GM21447 (cell line): ENCODE data around the gene RBMS3.
"Not testable (repeated sequence)": the region's sequence is repeated elsewhere in the genome, so short reads cannot be mapped to it uniquely, and the experiment has no call there.

Experiments used
- ATAC-seq: cut with Tn5 transposase; IDR thresholded peaks from one replicate; pipeline ENCODE4 v1.9.1; 2021; ENCODE audit not compliant: unreplicated experiment

Gene RBMS3

GRCh38 chr3:29280404-29281093 lies at the start of gene RBMS3:
Gene RBMS3, plus strand, starts transcription at chr3:29281071.
- ATAC-seq, result peak; percentile 36

- ATAC-seq, result not testable (repeated sequence)
Observed at GRCh38 chr3:29233126-29233525, 47.7 kb upstream of the RBMS3 start.

- ATAC-seq, result no peak
Observed at GRCh38 chr3:29236146-29236840, 44.6 kb upstream of the RBMS3 start.

DNA sequence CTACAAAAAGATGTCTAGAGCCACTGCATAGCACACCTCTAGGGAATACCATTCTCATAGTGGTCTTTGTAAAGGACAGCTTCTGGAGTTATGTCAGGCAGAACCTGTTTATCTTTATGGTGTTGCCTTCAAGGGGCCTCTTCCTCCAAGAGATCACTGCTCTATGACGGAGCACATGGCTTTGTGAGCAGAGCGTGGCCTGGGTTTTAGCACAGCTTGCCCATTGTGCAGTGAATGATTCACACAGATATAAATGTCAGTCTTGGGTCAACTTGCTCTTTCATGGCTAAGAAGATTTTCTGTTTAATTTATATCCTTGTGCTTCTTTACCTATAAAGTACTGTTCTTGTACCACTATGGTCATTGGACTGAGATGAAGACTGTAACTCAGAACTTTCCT lies 41.5 kb upstream of the RBMS3 start:
- no peak for ATAC-seq

- no peak for ATAC-seq
Observed at GRCh38 chr3:29240248-29240647, 40.6 kb upstream of the RBMS3 start.

- no peak for ATAC-seq
Observed at GRCh38 chr3:29240887-29241286, 40.0 kb upstream of the RBMS3 start.

GRCh38 chr3:29241855-29242254 lies 39.0 kb upstream of the RBMS3 start:
- ATAC-seq, result no peak

DNA sequence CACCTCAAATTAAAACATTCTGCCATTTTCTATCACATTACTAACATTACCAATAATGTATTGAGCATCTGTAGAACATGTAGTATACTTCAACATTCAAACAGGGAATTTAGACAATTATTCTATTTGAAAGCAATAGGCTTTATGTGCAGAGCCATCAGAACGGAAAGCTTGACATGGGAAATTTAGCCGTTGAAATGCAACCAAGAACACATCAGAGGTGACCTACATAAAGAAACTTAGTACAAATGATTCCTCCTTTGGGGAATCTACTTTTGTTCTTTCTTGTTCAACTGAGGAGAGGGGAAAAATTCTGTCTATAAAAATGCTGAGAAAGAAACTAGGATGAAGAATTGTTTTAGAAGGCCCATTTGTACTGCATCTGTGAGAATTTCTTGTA lies 38.6 kb upstream of the RBMS3 start:
- no peak for ATAC-seq

- ATAC-seq, result no peak
Observed at GRCh38 chr3:29245441-29245840, 35.4 kb upstream of the RBMS3 start.

DNA sequence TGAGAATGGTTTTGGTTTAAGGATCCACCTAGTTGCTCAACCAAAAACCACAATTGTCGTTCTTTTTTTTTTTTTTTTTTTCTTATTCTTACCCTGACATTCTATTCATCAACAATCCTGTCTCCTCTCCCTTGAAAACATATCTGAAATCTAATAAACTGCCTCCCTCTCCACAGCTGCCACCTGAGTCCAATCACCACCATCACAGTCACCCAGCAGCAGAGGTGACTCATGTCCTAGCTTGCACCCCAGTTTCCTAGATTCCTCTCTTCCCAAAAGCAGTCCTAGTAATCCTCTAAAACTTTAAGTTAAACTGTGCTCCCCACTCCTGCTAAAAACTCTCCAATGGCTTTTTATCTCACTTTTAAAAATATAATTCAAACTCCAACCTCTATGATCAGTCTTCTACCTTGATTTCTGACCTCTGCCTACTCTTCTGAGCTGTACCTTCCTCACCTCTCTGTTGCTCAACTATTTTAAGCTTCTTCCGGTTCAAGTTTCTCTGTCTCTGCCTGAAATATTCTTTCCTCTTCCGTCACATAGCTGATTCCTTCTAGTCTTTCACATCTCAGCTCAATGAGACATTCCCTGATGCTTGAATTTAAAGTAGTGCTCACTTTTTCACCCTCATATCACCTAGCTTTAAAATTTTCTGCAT lies 33.7 kb upstream of the RBMS3 start:
- ATAC-seq, result no peak

DNA sequence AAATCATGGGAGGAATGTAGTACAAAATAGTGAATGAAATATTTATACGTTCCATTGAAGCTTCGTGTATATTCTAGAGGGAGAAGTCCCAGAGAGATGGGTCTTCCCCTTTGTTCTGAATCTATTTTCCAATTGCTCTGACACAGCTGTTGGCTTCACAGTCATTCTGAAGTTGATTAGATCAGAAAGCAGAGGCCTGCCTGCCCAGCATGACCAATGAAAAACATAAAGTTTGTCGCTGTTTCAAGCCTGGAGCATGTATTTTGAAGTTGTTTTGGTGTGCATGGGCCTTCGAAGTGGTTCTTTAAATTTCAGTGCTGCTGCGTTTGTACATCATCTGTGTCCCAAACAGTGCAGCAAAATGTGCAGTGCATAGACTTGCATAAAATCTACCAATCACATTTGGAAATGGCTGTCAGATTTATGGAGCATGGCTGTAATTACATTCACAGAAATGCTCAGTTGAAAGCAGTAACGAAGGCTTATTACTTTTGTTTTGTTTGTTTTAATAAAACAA lies 31.0 kb upstream of the RBMS3 start:
- no peak for ATAC-seq

GRCh38 chr3:29255854-29256696 lies 24.8 kb upstream of the RBMS3 start:
- no peak for ATAC-seq

DNA sequence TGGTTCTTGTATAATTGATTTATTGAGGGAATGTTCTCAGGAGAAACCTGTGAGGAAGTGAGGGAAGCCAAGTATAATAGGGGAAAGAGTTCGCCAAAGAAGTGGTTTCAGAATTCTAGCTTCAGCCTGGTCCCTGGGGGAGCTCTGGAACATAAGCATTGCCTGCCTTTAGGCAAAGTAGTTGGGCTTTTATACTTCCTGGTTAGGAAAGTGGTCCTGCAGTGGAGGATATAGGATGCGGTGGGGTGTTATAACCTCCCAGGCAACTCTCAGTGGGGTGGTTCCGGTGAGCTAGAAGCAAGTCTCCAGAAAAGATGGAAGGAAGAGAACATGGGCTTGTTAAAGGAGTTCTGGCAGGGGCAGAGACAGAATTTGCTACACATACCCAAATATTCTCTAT lies 22.7 kb upstream of the RBMS3 start:
- ATAC-seq, result no peak

- no peak for ATAC-seq
Observed at GRCh38 chr3:29261119-29261518, 19.8 kb upstream of the RBMS3 start.

GRCh38 chr3:29263476-29263875 lies 17.4 kb upstream of the RBMS3 start:
- no peak for ATAC-seq

DNA sequence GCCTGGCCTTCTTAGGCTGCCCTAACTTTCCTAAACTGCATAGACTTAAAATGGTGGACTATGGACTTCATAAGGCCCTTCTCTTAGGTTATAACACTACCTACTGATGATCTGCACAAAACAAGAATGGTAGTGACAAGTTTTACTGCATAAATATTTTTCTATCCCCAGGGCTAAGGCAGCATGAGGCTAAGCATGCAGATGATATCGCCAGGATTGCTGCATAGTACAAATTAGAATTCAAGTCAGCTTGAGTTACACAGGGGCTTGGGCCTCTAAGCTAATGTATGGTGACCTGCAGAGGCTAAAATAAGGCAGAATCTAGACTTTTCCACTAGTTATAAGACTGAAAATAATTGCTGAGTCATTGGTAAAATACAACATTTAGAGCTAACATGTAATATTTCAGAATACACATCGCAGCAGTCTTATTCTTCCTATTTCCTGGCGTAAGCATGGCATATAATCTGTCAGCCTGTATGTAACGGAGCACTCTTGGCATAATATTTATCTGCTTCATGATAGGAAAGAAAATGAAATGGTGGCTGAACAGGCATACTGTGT lies 15.3 kb upstream of the RBMS3 start:
- no peak for ATAC-seq

DNA sequence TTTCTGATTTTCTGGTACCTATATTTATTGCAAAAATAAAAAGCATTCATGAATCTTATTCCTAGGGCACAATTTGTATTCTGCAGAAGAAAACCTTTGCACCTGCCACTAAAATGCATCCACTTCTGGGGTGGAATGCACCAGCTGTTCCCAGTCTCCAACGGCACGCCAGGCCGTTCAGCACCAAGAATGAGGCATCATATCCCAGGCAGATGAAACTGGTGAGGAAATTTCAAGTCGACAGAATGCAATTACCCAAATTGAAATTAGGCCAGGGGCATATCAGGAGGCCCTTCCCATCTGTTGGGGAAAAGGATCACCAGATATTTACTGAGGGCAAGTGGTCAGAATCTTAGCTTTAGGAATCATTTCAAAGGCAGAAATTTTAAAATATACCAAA lies 13.6 kb upstream of the RBMS3 start:
- no peak for ATAC-seq

DNA sequence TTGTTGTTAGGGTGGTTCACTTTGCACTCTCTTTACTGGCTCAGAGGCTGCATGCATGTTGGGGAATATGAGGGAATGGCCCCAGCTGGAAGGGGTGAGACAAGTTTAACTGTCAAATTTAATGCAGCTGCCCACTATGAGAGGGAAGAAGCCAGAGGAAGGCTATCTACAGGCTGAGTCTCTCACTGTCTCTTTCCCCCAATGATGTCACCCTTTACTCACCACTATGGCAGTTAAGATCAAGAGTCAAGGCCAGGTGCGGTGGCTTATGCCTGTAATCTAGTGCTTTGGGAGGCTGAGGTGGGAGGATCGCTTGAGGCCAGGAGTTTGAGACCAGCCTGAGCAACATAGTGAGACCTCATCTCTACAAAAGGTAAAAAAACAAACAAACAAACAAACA lies 12.2 kb upstream of the RBMS3 start:
- ATAC-seq, result no peak

- ATAC-seq, result no peak
Observed at GRCh38 chr3:29270752-29271151, 10.1 kb upstream of the RBMS3 start.

- ATAC-seq, result no peak
Observed at GRCh38 chr3:29271475-29271874, 9.4 kb upstream of the RBMS3 start.

DNA sequence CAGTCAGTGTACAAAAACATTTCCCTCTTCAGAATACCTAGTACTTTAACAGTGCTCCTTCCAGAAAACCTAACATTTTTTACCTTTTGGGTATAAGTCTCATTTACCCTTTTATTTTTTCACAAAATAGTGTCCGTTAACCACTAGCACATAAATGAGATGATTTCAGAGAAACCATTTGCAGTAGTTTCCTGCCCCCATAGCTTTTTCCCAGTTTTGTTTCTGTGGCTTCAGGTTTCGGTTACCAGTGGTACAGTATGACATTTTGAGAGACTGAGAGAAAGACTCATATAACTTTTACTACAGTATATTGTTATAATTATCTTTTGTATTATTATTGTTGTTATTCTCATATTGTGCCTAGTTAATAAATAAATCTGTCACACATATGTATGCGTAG lies 6.2 kb upstream of the RBMS3 start:
- no peak for ATAC-seq
